Measurements from ENCODE around the gene CD3G. TPM values are rescaled to one million over a fixed set of nuclear protein-coding genes. Genes with fewer than 3 reads are reported as not detected.

Gene CD3G
- total and polyA plus RNA-seq, 2 of the 8 experiments (the other 6 are each of a cell fraction or from before 2014, with no cell fraction given) = not detected

- H3K4me2 ChIP-seq (ENCODE audit: insufficient read depth in 1 of 2, low read depth in 2 of 2, low read length in 2 of 2) = no peak overlapping the region
- no peak overlapping the region for H2BK15ac ChIP-seq (ENCODE audit: low read length)
- H3K23ac ChIP-seq (ENCODE audit: insufficient read length) = no peak overlapping the region
- no peak overlapping the region for H2BK12ac ChIP-seq (ENCODE audit: low read depth, low read length)
- H3K79me1 ChIP-seq (ENCODE audit: low read depth, low read length) = no peaks in the 10 kb centered on the region
- CTCF ChIA-PET (ENCODE audit: partially characterized antibody) = interaction anchor here (0.7 to 5.1 kb wide), 50 partner anchors 9 to 308 kb away, joined by 3 to 52 read pairs (median 4); partner anchors contain the start of genes CD3D, CD3E, JAML and MPZL2
- no peak overlapping the region for H2BK20ac ChIP-seq (ENCODE audit: low read length)
- peak overlapping the region; percentile 29 for H4K5ac ChIP-seq (ENCODE audit: insufficient read length, low read depth, low read length)
- no peak overlapping the region for H3K4me3 ChIP-seq (ENCODE audit: extremely low read depth in 1 of 4, insufficient read depth in 2 of 4, low read depth in 3 of 4, low read length in 4 of 4)
- WGBS, 2 experiments (ENCODE audit: extremely low coverage in 1 of 2, insufficient coverage in 1 of 2, insufficient read length in 1 of 2, insufficient replicate concordance in 2 of 2, low coverage in 1 of 2, low lambda C conversion rate in 2 of 2, missing lambda C conversion rate in 1 of 2) = 60% methylated on average over 3 of the region's 3 CpGs; no CpG with 5 or more reads in 1 of the 2 experiments
- no peak overlapping the region for H3K9ac ChIP-seq (replicated peaks in 1 of 4; ENCODE audit: extremely low read depth in 1 of 4, low read depth in 3 of 4, low read length in 3 of 4)
- H3K14ac ChIP-seq (ENCODE audit: insufficient read length) = no peak overlapping the region
- H4K8ac ChIP-seq (ENCODE audit: extremely low read depth, insufficient read depth, low read length) = no peak overlapping the region
- H3K56ac ChIP-seq (replicated peaks; ENCODE audit: insufficient read length, low read depth, low read length) = no peak overlapping the region
- no peaks in the 10 kb centered on the region; a peak in 1 of 7 replicates for H3K27me3 ChIP-seq (replicated peaks in 1 of 4; ENCODE audit: control insufficient read depth in 3 of 4, extremely low read depth in 1 of 4, insufficient read depth in 3 of 4, low read length in 3 of 4)
- H2BK120ac ChIP-seq (replicated peaks; ENCODE audit: low read depth, low read length) = no peak overlapping the region
- peak; percentile 39 for FAIRE-seq
- no peak overlapping the region for H4K91ac ChIP-seq (replicated peaks; ENCODE audit: insufficient read length, low read length)
- no peak overlapping the region for H3K4ac ChIP-seq (replicated peaks; ENCODE audit: insufficient read length, low read depth, low read length)
- no peaks in the 10 kb centered on the region for H3K36me3 ChIP-seq (ENCODE audit: control insufficient read depth in 2 of 4, insufficient read depth in 4 of 4, low read length in 3 of 4)
- no peak overlapping the region for H2AK5ac ChIP-seq (ENCODE audit: low read depth, low read length)
- H4K20me1 ChIP-seq (replicated peaks in 1 of 2; ENCODE audit: control insufficient read depth in 1 of 2, insufficient read depth in 2 of 2, low read length in 2 of 2) = no peaks in the 10 kb centered on the region
- no peak for DNase-seq (ENCODE audit: low read depth in 1 of 2, low spot score in 2 of 2)
- peak overlapping the region; percentile 60 for H2AFZ ChIP-seq (ENCODE audit: low read length)
- no peaks in the 10 kb centered on the region for H3K9me3 ChIP-seq (ENCODE audit: insufficient read depth in 2 of 2, low read depth in 1 of 2, low read length in 1 of 2)
- POLR2A ChIA-PET (ENCODE audit: partially characterized antibody) = interaction anchor here (0.8 to 1.0 kb wide), 2 partner anchors 10 to 55 kb away, joined by 4 read pairs; no protein-coding TSS in a partner anchor
- H3K79me2 ChIP-seq (ENCODE audit: control insufficient read depth in 1 of 2, insufficient read depth in 2 of 2, low read length in 2 of 2) = no peaks in the 10 kb centered on the region
- H3K18ac ChIP-seq (ENCODE audit: extremely low read depth, low read length) = no peak overlapping the region
- H3K4me1 ChIP-seq (replicated peaks in 1 of 4; ENCODE audit: control insufficient read depth in 3 of 4, insufficient read depth in 4 of 4, low read length in 3 of 4) = no peaks in the 10 kb centered on the region; a peak in 1 of 7 replicates
- H2BK5ac ChIP-seq (ENCODE audit: low read depth, low read length) = no peak overlapping the region
- H3K27ac ChIP-seq (ENCODE audit: low read depth, low read length) = no peak overlapping the region
- H3K23me2 ChIP-seq (ENCODE audit: low read depth, low read length) = no peaks in the 10 kb centered on the region
- TF ChIP-seq KDM1A (IDR thresholded peaks at IDR 0.05; ENCODE audit: borderline replicate concordance, low read length) (no peak), EZH2 (IDR thresholded peaks at IDR 0.05; ENCODE audit: low read depth, low read length, severe bottlenecking) (no peak), TAF7 (optimal IDR thresholded peaks at IDR 0.05; ENCODE audit: borderline replicate concordance, low read depth, low read length) (no peak), SUZ12 (IDR thresholded peaks at IDR 0.05; ENCODE audit: low read length) (no peak), KDM5A (IDR thresholded peaks at IDR 0.05; ENCODE audit: low read length) (no peak), CEBPB (IDR thresholded peaks at IDR 0.05; ENCODE audit: low read depth, low read length) (no peak), CTCF (IDR thresholded peaks at IDR 0.05; ENCODE audit: control extremely low read depth in 1 of 3, insufficient read depth in 1 of 3, low read depth in 1 of 3, low read length in 3 of 3) (peak in 2 of 3 experiments; percentile 63 to 70; a peak in 3 of 4 replicates), HDAC2 (IDR thresholded peaks at IDR 0.05; ENCODE audit: borderline replicate concordance in 1 of 2, low read depth in 2 of 2, low read length in 2 of 2) (no peak), SAP30 (IDR thresholded peaks at IDR 0.05; ENCODE audit: insufficient read depth, insufficient replicate concordance, low read length) (no peak)
Observed at GRCh38 chr11:118295815-118296454, 48.2 kb upstream of the CD3G start.
